Right atrium auricular region (tissue), 2 donors: ENCODE measurements around the gene NOL7. TPM values are rescaled to one million over a fixed set of nuclear protein-coding genes. Genes with fewer than 3 reads are reported as not detected.

Source experiments
- DNase-seq: peaks from one replicate; pipeline ENCODE4 v3.0.0-alpha.2; 2019; ENCODE audit warnings: low spot score
- H3K27ac ChIP-seq, 2 donors: fragments of 200-600 bp; sonication (generic); 1 replicate in 1 of 2; 2 replicates in 1 of 2; pipeline ENCODE4 v1.5.1; 2016 to 2019
- H3K27me3 ChIP-seq, 2 donors: fragments of 200-600 bp; sonication (generic); one replicate each; pipeline versions ENCODE4 v1.5.1 to v1.6.0; 2017 to 2019
- H3K36me3 ChIP-seq: fragments of 200-600 bp; sonication (generic); one replicate; pipeline ENCODE4 v1.5.1; 2016
- H3K4me1 ChIP-seq, 2 donors: fragments of 200-600 bp; sonication (generic); one replicate each; pipeline versions ENCODE4 v1.5.1 to v1.6.0; 2017 to 2019
- H3K4me3 ChIP-seq, 2 donors: fragments of 200-600 bp; sonication (generic); 1 replicate in 1 of 2; 2 replicates in 1 of 2; pipeline ENCODE4 v1.5.1; 2017 to 2019; ENCODE audit warnings: mild to moderate bottlenecking in 1 of 2, moderate library complexity in 1 of 2
- H3K9me3 ChIP-seq, 2 donors: fragments of 200-600 bp; sonication (generic); one replicate each; pipeline ENCODE4 v1.5.1; 2019
- CTCF ChIP-seq, 2 donors: fragments of 200-600 bp; sonication (generic); IDR thresholded peaks; one replicate each; pipeline ENCODE4 v1.5.1; 2019; ENCODE audit warnings: antibody characterized with exemption in 2 of 2
- total RNA-seq, 2 donors: library from RNA; depleted of rRNA; stranded (reverse); fragments of >200 nt; gene quantifications; one replicate each; pipeline ENCODE4 v1.1.0, GENCODE V29; 2016

Gene NOL7
- total RNA-seq, 2 donors from 2014 or later: 70.5 to 75.9 TPM

- Histone ChIP-seq H3K9me3 (no peaks in the 10 kb centered on the region), H3K36me3 (no peaks in the 10 kb centered on the region), H3K4me1 (peaks cover 0 to 11% of the 10 kb centered on the region in 2 donors), H3K27ac (no peak overlapping the region), H3K27me3 (no peaks in the 10 kb centered on the region), H3K4me3 (no peak overlapping the region)
- no peak for DNase-seq
- TF ChIP-seq CTCF (IDR thresholded peaks at IDR 0.05): no peak
Observed at GRCh38 chr6:13668291-13668928, 53.3 kb downstream of the NOL7 start.

- Histone ChIP-seq H3K4me1 (peaks cover 0 to 6% of the 10 kb centered on the region in 2 donors), H3K27me3 (no peaks in the 10 kb centered on the region)
- TF ChIP-seq CTCF (IDR thresholded peaks at IDR 0.05): no peak
Observed at GRCh38 chr6:13669476-13669875, 54.3 kb downstream of the NOL7 start.

More at GRCh38 chr6:13669476-13669875, 54.3 kb downstream of the NOL7 start:
- H3K27ac ChIP-seq: no peak overlapping the region
- no peak overlapping the region for H3K4me3 ChIP-seq
- H3K9me3 ChIP-seq: no peaks in the 10 kb centered on the region
- no peak for DNase-seq
- H3K36me3 ChIP-seq: no peaks in the 10 kb centered on the region

Other genes starting within 250 kb of the NOL7 start
- gene GFOD1, start 127.7 kb upstream of the NOL7 start, total RNA-seq: 10 to 100 TPM; 66.2 to 96.3 TPM
- gene SIRT5, start 40.7 kb upstream of the NOL7 start, total RNA-seq: 10 to 100 TPM; 17.9 to 31.2 TPM
- gene RANBP9, start 96.5 kb downstream of the NOL7 start, total RNA-seq: 10 to 100 TPM; 28.4 TPM
- gene MCUR1, start 199.2 kb downstream of the NOL7 start, total RNA-seq: 10 to 100 TPM; 11.0 to 11.2 TPM